GM12878 (cell line): ENCODE results near the gene ASB3.

Experiments
- BCLAF1 ChIP-seq: fragments of 450-650 bp; IDR thresholded peaks from 2 replicates; pipeline ENCODE4 v1.6.1; 2017; ENCODE audit warnings: antibody characterized with exemption, mild to moderate bottlenecking, moderate library complexity
- CTCF ChIP-seq, 3 experiments: IDR thresholded peaks in 2 of 3; conservative IDR thresholded peaks in 1 of 3; 2 replicates each; pipeline ENCODE4 v1.5.1; 2011; ENCODE audit warnings: low read depth in 3 of 3, low read length in 3 of 3, mild to moderate bottlenecking in 3 of 3, control low read depth in 2 of 3, moderate library complexity in 2 of 3, inconsistent platforms in 1 of 3, mixed read lengths in 1 of 3; ENCODE audit not compliant: control insufficient read depth in 2 of 3, insufficient read depth in 1 of 3; ENCODE audit errors: extremely low read depth in 1 of 3
- JUND ChIP-seq: IDR thresholded peaks from 2 replicates; pipeline ENCODE4 v1.6.1; 2012; ENCODE audit warnings: low read depth, mild to moderate bottlenecking, low read length, improper control_type of control experiment, moderate library complexity
- MXI1 ChIP-seq: fragments of 150-350 bp; IDR thresholded peaks from 2 replicates; pipeline ENCODE4 v1.6.1; 2011; ENCODE audit warnings: low read depth, mild to moderate bottlenecking, inconsistent platforms, low read length, improper control_type of control experiment
- NFYB ChIP-seq: IDR thresholded peaks from 2 replicates; pipeline ENCODE4 v1.6.1; 2011; ENCODE audit warnings: low read depth, mild to moderate bottlenecking, low read length, improper control_type of control experiment, moderate library complexity; ENCODE audit not compliant: insufficient read depth
- POLR2A ChIP-seq: IDR thresholded peaks from 2 replicates; pipeline ENCODE4 v1.6.1; 2011; ENCODE audit warnings: low read depth, mild to moderate bottlenecking, low read length
- POLR2AphosphoS5 ChIP-seq: IDR thresholded peaks from 2 replicates; pipeline ENCODE4 v1.6.1; 2011; ENCODE audit warnings: mild to moderate bottlenecking, low read length, inconsistent platforms
- REST ChIP-seq: IDR thresholded peaks from 2 replicates; pipeline ENCODE4 v1.6.1; 2012; ENCODE audit warnings: mild to moderate bottlenecking, low read depth, low read length
- SUZ12 ChIP-seq: fragments of 200-600 bp; sonication (generic); IDR thresholded peaks from one replicate; pipeline ENCODE4 v1.6.1; 2018; ENCODE audit warnings: antibody characterized with exemption, mild to moderate bottlenecking; ENCODE audit not compliant: unreplicated experiment

GRCh38 chr2:53701221-53701620 is 85.5 kb downstream of the ASB3 start:
- TF ChIP-seq CTCF (IDR thresholded peaks at IDR 0.05 in 2 of 3, conservative IDR thresholded peaks at IDR 0.05 in 1 of 3; ENCODE audit: control insufficient read depth in 2 of 3, extremely low read depth in 1 of 3, insufficient read depth in 1 of 3, low read depth in 3 of 3, low read length in 3 of 3) (no peak), JUND (no peak), REST (no peak), POLR2A (no peak), SUZ12 (no peak), NFYB (no peak), MXI1 (no peak), POLR2AphosphoS5 (no peak), BCLAF1 (no peak)
